ENCODE measurements around the gene TFAM.

TFAM gene

DNA sequence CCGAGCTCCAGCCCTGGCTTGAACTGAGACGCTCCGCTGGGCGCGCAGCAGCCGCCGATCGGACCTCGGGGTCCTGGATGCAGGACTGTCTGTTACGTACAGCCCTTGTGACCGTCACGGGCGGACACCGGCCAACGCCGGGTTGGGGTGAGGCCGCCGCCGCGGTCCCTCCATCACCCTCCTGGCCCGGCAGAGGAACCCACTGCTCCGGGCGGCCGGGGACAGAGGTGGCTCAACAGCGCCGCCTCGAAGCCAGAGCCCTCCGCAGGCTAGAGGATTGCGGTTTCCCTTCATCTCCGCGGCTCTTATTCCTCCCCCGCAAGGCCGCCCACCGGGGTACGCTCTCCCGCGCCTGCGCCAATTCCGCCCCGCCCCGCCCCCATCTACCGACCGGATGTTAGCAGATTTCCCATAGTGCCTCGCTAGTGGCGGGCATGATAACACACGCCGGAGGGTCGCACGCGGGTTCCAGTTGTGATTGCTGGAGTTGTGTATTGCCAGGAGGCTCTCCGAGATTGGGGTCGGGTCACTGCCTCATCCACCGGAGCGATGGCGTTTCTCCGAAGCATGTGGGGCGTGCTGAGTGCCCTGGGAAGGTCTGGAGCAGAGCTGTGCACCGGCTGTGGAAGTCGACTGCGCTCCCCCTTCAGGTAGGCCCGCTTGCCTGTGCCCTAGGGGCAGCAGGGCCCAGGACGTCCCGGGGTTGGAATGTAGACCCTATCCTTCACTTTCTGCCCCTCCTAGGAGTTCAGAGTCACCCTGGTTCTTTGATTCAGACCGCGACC, at the start of gene TFAM:
Gene TFAM, plus strand, starts transcription at position 412 of the 785 bp plus-strand sequence. Its CDS starts 138 bp downstream, at position 550.
- TF ChIP-seq JUND (IDR thresholded peaks at IDR 0.05; ENCODE audit: low read depth): no peak
- in situ Hi-C loops (cut with HindIII; ENCODE audit: low pct_unique_long_range_greater_than_20kb, low sequenced_read_pairs): no loop called here
- DNase-seq (ENCODE audit: low read depth in 1 of 2, low spot score in 1 of 2): peak; percentile 91 to 92

DNA sequence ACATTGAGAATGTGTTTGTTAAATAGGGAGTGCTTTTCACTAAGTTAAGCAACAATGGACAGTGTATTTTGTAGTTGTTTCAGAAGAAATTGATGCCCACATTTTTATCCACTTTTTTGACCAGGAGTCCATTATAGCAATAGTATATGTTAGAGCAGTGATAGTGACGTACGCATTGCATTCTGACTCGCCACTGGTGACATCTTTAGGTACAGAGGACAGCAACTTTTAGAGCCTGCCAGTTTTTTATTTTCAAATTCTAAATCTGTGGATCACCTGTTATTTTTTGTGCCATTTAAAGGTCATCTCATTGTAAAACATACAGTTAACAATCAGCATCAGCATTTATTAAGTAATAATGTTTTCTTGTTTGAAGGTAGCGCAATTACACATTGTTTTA, 49.0 kb upstream of the TFAM start:
- no peak for DNase-seq (ENCODE audit: low read depth in 1 of 2, low spot score in 1 of 2)
- TF ChIP-seq JUND (IDR thresholded peaks at IDR 0.05; ENCODE audit: low read depth): no peak
- in situ Hi-C loops (cut with HindIII; ENCODE audit: low pct_unique_long_range_greater_than_20kb, low sequenced_read_pairs): no loop called here

DNA sequence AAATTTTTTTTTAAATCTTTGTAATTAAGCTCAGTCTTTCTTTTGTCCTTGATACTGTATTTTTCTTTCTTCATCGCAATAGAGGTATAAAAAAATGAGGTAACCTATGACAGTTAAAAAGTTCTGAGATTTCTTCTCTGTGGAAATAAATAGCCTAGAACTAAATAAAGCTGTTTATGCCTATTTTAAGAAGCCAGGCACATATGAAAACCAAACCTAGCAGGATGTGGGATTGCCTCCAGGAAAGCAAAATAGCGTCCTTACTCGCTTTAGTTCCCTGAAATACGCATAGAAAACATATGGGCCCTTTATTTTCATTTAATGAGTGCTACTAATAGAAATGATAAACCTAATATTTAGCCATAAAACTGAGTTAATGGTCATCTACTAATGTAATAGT, 43.8 kb upstream of the TFAM start:
- no peak for DNase-seq (ENCODE audit: low read depth in 1 of 2, low spot score in 1 of 2)
- no peak for TF ChIP-seq JUND (IDR thresholded peaks at IDR 0.05; ENCODE audit: low read depth)
- in situ Hi-C loops (cut with HindIII; ENCODE audit: low pct_unique_long_range_greater_than_20kb, low sequenced_read_pairs): no loop called here

DNA sequence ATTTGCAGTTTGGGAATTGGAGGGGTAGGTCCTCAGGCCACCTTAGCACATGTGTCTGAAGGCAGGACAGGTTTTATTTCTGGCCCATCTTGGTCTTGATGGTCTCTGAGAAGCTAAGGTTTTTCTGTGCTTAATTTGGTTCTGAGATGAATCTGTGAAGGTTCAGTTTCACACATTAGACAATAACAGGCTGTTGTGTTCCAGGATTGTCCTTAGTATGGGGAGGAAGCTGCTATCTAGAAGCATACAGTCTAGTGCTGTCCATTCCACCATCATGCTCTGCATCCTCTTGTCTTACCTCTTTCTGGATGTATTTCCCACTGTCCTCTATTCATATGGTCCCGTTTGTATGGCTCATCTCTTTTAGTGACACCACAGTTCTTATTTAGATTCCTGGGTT, 43.3 kb upstream of the TFAM start:
- TF ChIP-seq JUND (IDR thresholded peaks at IDR 0.05; ENCODE audit: low read depth): no peak
- no peak for DNase-seq (ENCODE audit: low read depth in 1 of 2, low spot score in 1 of 2)
- in situ Hi-C loops (cut with HindIII; ENCODE audit: low pct_unique_long_range_greater_than_20kb, low sequenced_read_pairs): no loop called here

DNA sequence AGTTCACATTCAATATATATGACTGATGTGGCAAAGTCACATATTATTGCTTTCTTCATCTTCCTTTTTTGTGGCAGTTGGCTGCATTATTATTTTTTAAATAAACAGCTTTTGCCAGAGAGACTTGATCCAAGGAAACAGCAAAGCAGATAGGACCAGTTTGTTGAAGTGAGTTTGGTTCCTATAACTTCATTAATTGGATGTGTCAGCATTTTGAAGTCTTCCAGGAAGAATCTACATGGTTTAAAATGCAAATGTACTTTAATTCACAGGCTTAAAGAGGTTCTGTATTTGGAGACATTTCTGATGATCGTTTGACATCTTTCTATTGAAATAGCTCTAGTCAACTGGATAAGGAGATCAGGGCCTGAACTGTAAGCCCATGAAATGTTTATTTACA, 37.2 kb upstream of the TFAM start:
- DNase-seq (ENCODE audit: low read depth in 1 of 2, low spot score in 1 of 2): no peak
- no peak for TF ChIP-seq JUND (IDR thresholded peaks at IDR 0.05; ENCODE audit: low read depth)

DNA sequence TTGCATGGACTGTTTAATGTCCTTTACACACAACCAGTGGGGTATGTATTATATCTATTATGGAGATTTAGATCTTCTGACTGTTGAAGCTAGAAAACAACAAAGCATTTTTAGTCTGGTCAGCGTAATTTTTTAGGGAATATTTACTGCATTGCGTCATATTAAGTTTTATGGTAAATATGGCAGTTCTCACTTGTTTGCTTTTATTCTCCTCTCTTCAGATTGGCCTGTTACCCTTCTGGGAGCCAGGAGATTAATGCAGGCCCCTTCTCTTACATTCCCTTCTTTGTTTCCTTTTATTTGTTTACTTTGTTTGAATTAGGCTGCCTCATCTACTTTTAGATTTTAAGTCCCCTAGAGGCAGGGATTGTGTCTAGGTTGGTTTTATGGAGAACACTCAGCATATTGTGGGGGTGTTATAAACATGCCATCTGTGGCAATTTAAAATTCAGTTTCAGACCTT, 36.6 kb upstream of the TFAM start:
- no peak for TF ChIP-seq JUND (IDR thresholded peaks at IDR 0.05; ENCODE audit: low read depth)
- peak in 1 of 2 experiments; percentile 11 for DNase-seq (ENCODE audit: low read depth in 1 of 2, low spot score in 1 of 2)
- in situ Hi-C loops (cut with HindIII; ENCODE audit: low pct_unique_long_range_greater_than_20kb, low sequenced_read_pairs): no loop called here

More for the DNA sequence above, 37.2 kb upstream of the TFAM start:
- in situ Hi-C loops (cut with HindIII; ENCODE audit: low pct_unique_long_range_greater_than_20kb, low sequenced_read_pairs): no loop called here

DNA sequence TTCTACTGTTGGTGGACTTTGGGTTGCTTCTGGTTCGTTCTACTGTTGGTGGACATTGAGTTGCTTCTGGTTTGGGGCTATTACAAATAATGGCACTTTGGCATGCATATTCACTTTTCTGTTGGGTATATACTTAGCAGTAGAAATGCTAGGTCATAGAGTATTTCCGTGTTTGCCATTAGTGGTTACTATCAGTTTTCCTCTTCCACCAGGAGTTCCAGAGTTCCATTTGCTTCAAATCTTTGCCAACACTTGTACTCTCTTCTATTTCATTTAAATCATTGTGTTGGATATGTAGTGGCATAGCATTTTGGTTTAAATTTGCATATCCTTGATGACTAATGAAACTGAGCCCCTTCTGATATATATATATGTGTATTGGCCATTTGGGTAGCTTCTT, 35.2 kb upstream of the TFAM start:
- no peak for TF ChIP-seq JUND (IDR thresholded peaks at IDR 0.05; ENCODE audit: low read depth)
- no peak for DNase-seq (ENCODE audit: low read depth in 1 of 2, low spot score in 1 of 2)
- in situ Hi-C loops (cut with HindIII; ENCODE audit: low pct_unique_long_range_greater_than_20kb, low sequenced_read_pairs): no loop called here

DNA sequence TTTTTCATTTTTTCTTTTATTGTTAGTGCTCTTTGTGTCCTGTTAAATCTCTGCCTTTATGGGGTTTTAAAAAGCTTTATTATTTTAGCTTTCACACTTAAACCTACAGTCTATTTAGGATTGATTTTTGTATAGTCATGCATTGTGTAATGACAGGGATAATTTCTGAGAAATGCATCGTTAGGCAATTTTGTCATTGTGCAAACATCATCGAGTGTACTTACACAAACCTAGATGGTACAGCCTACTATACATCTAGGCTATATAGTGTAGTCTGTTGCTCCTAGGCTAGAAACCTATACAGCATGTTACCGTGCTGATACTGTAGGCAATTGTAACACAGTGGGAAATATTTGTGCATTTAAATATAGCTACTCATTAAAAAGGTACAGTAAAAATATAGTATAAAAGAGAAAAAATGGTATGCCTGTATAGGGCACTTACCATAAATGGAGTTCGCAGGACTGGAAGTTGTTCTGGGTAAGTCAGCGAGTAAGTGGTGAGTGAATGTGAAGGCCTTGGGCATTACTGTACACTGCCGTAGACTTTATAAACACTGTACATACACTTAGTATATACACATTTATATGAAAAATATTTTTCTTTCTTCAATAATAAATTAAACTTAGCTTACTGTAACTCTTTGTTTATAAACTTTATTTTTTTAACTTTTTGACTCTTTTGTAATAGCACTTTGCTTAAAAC, 34.4 kb upstream of the TFAM start:
- no peak for TF ChIP-seq JUND (IDR thresholded peaks at IDR 0.05; ENCODE audit: low read depth)
- peak in 1 of 2 experiments; percentile 13 for DNase-seq (ENCODE audit: low read depth in 1 of 2, low spot score in 1 of 2)
- in situ Hi-C loops (cut with HindIII; ENCODE audit: low pct_unique_long_range_greater_than_20kb, low sequenced_read_pairs): no loop called here

DNA sequence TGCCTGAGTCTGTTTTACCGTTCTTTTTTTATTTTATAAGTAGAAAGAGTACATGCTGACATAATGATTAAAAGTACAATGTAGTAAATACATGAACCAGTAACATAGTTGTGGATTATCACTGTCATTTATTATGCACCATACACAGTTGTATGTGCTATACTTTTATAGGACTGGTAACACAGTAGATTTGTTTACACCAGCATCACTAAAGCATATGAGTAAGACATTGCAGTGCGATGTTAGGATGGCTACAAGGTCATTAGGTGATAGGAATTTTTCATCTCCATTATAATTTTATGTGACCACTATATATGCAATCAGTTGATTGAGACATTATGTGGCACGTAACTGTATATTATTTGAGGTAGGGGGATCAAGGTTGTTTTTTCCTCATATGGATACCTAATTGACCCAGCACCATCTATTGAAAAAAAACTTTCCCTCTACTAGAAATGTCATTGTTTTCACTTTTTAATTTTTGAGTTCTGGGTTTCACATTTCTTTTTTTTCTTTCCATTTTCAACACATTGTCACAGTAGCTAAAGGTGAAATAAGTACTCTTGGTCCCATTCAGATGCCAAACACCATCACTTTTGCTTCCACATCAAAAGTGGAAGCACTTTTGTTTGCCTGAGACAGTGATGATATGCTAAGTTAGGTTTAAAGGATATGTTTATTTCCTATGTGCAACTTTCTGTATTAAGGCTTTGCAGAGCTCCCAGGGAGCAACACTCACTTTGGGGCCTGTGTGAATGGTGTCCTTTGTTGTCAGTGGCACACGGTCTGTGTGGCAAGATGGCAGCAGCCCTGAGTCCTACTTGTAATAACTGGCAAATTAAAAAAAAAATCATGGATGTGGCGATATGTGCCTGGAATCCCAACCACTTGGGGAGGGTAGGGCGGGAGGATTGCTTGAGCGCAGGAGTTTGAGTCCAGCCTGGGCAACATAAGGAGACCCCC, 33.3 kb upstream of the TFAM start:
- TF ChIP-seq JUND (IDR thresholded peaks at IDR 0.05; ENCODE audit: low read depth): no peak
- no peak for DNase-seq (ENCODE audit: low read depth in 1 of 2, low spot score in 1 of 2)
- in situ Hi-C loops (cut with HindIII; ENCODE audit: low pct_unique_long_range_greater_than_20kb, low sequenced_read_pairs): no loop called here

DNA sequence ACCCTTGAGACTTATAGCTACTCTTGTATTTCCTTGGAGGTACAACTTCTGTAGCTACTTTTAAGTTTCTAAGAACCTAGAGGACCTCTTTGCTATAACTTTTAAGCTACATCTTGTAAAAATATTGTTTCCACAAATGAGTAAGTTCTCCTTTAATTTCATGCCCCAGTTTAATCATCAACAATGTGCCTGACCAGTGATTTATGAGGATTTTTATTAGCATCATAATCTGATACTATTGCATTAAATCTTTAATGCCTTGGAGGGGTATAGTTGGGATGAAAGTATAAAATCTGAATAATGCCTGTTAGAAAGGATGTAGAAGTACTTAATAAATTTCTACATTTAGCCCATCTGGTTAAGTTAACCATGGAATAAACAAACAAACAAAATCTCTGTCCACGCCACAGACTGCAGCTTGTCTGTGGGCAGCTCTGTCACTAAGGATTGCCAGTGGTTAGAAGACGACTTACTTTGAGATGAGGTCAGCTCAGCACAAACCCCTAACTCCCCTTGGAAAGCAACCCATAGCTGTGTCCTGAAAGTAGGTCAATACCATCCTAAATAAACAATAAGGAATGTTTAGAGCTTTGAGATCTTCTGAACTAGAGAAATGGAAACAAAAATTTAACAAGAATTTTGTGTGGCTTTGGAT, 32.1 kb upstream of the TFAM start:
- no peak for TF ChIP-seq JUND (IDR thresholded peaks at IDR 0.05; ENCODE audit: low read depth)
- no peak for DNase-seq (ENCODE audit: low read depth in 1 of 2, low spot score in 1 of 2)
- in situ Hi-C loops (cut with HindIII; ENCODE audit: low pct_unique_long_range_greater_than_20kb, low sequenced_read_pairs): no loop called here

DNA sequence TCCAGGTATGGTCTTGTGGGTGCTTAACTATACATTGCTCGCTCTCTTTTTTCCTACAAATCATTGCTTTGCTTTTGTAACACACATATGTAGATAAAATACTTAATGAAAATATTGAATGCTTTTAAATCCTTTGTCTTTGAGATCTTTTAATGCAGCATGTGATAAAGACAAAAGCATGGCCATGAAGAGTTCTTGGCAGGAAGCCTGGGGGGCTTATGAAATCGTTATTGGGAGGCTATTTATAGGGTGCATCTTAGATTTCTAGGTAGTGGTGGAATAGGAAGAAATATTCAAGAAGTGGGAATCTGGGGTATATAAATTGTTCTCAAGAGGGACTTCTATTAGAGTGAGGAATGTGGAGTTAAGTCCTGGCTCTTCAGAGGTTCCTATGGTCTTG, 28.5 kb upstream of the TFAM start:
- no peak for TF ChIP-seq JUND (IDR thresholded peaks at IDR 0.05; ENCODE audit: low read depth)
- no peak for DNase-seq (ENCODE audit: low read depth in 1 of 2, low spot score in 1 of 2)
- in situ Hi-C loops (cut with HindIII; ENCODE audit: low pct_unique_long_range_greater_than_20kb, low sequenced_read_pairs): no loop called here

Measured in T47D (cell line).